ENCODE data around the gene MAN2B1. TPM values are rescaled to one million over a fixed set of nuclear protein-coding genes. Genes with fewer than 3 reads are reported as not detected.
"Not testable (repeated sequence)": the region's sequence is repeated elsewhere in the genome, so short reads cannot be mapped to it uniquely, and the experiment has no call there.

The MAN2B1 gene
- polyA plus RNA-seq, 4 donors: 23.6 to 35.9 (median 33.6) TPM

DNA sequence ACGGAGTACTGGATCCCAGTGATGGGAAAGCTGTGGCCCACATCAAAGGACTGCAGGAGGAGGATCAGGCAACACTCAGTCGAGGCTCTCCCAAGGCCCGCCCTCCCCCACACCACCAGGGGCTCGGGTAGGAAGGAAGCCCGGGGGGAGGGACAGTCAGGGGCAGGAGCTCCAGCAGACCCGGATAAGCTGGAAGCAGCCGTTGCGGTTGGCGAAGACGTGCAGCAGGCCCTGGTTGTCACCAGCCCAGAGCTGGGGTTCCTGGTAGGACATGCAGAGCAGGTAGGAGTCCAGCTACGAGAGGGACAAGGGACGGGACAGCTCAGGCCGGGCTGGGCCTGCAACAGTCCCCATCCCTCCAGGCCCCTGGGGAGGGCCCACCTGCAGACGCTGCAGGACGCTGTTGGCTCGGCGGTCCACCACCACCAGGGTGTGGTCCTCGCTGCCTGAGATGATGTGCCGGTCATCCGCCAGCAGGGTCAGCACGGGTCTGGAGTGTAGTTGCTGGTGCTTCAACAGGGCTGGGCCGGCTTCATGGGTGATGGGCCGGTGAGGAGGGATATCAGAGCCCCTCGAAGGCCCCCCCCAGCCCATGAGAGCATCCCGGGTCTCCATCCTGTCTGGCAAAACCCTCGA, 23.2 kb upstream of the MAN2B1 start:
- DNase-seq (ENCODE audit: low read depth in 4 of 4, low spot score in 2 of 4): no peak

DNA sequence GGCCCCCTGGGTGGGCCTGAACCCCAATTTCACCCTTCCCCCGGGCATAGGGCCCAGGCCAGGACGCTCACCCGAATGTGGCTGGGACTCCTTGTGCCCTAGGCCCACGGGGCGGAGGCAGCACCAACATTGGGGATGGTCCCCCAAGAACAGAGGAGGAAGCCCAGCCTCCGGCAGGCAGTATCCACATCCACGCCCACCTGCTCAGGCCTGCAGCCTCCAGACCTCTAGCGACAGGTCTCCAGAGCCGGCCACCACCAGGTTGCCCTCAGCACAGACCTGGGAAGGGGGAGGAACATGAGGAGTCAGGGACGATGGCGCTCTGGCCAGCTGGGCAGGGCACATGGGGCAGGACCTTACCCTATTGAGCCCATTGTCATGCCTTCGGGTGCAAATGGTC, 22.5 kb upstream of the MAN2B1 start:
- DNase-seq (ENCODE audit: low read depth in 4 of 4, low spot score in 2 of 4): no peak

DNA sequence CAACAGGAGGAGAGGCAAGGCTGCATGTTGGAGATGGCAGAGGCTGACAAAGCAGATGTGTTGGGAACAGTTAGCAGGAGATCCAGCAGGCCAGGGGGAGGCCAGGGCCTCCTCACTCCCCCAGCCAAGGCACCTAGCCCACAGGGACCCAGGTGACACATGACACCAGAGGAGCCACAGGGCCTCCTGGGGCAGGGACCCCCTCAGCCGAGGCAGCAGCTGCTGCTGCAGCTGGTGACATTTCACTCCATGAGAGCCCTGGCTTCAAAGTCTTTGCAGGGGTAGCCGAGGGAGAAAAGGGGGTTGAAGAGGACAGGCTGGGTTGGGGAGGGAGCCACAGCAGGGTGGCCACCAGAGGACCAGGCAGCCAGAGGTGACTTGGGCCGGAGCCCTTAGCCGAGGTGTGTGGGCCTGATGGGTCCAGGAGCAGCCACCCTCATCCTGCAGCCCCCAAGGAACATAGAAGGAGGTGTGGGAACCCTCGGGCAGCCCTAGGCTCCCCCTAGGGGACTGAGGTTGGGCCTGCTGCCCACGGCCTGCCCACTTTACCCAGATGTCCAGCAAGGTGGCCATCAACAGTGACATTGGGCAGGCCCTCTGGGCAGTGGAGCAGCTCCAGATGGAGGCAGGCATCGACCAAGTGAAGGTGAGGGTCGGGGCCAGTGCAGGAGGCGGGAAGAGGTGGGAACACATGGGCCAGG, 21.1 kb upstream of the MAN2B1 start, which contains the start of gene GNG14:
Gene GNG14 (plus strand): TSS at position 503 of the 701 bp plus-strand sequence. CDS start 51 bp downstream, at position 554.
- no peak for DNase-seq (ENCODE audit: low read depth in 4 of 4, low spot score in 2 of 4)

GRCh38 chr19:12685831-12686230, 19.3 kb upstream of the MAN2B1 start:
- DNase-seq (ENCODE audit: low read depth in 4 of 4, low spot score in 2 of 4): no peak

DNA sequence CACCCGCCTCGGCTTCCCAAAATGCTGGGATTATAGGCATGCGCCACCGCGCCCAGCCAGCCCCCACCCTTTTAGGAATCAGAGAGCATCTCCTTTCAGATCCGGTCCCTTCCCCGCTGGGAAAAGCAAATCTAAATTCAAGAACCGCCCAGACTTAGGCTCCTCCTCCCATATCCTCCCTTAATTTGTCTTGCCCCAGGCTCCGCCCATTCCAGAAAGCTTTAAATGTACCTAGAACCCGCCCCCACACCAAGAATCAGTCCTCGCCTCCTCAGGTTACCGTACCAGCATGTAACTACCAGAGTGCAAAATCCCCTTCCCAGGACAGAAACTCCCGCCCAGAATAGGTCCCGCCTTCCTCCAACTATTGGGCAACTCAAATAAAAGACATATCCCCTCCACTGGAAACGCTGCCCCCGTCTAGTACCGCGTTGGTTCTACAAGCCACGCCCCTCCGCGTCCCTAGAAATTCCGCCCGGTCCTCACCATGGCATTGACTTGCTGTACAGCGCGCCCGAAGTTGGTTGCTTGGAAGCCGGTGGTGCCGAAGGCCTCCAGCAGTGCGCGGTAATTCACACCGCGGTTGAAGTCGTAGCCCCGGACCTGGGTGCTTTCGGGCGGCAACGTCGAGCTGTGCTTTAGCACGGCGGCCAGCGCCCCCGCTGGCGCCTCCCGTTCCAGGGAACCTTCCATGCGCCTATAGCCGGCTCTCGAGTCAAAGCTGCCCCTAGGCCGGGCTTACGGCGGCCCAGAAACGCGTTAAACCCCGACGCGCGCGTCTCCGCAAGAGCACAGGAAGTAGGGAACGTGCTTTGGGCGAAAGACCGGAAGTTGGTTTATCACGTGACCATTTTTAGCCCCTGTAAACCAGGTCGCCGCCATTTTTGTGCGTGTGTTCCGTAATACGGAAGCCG, 14.8 kb upstream of the MAN2B1 start, which contains the start of gene DHPS:
Gene DHPS (minus strand): TSS at position 807 of the 914 bp plus-strand sequence. CDS start 114 bp downstream, at position 693.
- DNase-seq (ENCODE audit: low read depth in 4 of 4, low spot score in 2 of 4): peak; percentile 88 to 96 (median 93)

GRCh38 chr19:12680034-12680433, 13.5 kb upstream of the MAN2B1 start:
- no peak for DNase-seq (ENCODE audit: low read depth in 4 of 4, low spot score in 2 of 4)

DNA sequence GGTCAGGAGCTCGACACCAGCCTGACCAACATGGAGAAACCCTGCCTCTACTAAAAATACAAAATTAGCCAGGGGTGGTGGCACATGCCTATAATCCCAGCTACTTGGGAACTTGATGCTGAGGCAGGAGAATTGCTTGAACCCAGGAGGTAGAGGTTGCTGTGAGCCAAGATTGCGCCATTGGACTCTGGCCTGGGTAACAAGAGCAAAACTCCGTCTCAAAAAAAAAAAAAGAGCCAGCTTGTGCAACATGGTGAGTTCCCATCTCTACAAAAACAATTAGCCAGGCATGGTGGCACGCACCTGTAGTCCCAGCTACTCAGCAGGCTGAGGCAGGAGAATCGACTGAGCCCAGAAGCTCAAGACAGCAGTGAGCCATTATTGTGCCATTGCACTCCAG, 11.5 kb upstream of the MAN2B1 start:
- not testable (repeated sequence) for DNase-seq (ENCODE audit: low read depth in 4 of 4, low spot score in 2 of 4)

DNA sequence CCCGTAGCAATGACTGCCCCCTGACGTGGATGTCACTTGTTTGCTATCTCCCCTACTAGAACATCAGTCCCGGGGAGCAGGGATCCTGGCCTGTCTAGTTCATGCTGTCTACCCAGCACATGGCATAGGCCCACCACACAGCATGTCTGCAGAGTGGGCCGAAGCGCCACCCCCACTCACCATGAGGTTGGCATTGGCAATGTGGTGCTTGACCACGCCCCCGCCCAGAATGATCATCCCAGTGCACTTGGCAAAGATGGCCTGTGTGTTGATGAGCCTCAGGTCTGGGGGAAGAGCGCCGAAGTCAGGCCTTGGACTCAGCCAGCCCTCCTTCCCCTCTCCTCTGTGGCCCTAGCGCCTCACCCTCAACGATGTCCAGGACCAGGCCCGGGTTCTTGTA, 10.4 kb upstream of the MAN2B1 start:
- no peak for DNase-seq (ENCODE audit: low read depth in 4 of 4, low spot score in 2 of 4)

DNA sequence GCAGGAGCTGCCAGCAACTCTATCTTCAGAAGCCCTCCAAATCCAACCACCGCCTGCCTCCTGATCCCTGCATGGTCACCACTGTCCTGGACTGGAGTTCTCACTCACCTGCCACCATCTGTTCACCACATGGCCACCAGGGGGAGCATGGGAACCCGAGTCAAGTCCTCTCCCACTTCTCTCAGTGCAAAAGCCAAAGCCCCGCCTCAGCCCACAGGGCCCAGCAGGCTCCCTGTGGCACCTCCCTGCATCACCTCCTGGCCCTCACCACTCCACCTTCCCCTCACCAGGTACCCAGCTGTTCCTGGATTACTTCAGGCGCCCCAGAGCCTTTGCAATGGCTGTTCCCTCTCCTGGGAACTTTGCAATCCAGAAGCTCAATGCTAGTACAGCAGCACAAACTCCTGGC, 9.8 kb upstream of the MAN2B1 start:
- DNase-seq (ENCODE audit: low read depth in 4 of 4, low spot score in 2 of 4): peak in 1 of 4 donors; percentile 73

DNA sequence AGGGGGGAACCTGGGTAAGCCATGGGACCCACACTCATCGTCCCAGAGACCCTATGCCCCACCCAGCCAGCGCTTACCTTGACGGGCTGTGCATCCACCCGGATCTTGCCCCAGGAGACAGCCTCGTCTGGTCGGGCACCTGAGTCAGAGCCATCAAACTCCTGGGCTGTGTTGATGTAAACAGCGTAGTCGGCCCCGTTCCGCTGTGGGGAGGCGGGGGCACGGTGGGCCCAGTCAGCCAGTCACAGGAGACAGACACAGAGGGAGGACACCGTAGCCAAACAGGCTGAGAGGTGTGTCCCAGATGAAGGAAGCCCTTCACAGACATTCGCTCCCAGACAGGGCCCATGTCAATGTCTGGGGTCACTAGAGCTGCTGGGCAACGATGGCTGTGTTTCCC, 9.4 kb upstream of the MAN2B1 start:
- DNase-seq (ENCODE audit: low read depth in 4 of 4, low spot score in 2 of 4): no peak

DNA sequence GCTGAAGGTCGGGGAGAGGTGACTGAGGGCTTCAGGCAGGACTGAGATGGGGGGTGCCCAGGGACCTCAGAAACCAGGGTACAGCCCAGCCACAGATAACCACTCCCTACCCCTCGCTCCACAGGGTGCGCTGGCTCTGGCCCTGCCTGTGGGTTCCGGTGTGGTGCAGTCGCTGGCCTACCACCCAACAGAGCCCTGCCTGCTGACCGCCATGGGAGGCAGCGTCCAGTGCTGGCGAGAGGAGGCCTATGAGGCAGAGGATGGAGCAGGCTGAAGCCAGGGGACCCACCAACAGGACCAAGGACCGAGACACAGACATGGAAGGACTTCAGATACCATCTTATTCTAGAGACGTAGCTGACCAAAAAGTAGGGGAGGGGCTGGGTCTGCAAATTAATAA, 8.9 kb upstream of the MAN2B1 start:
- DNase-seq (ENCODE audit: low read depth in 4 of 4, low spot score in 2 of 4): no peak

DNA sequence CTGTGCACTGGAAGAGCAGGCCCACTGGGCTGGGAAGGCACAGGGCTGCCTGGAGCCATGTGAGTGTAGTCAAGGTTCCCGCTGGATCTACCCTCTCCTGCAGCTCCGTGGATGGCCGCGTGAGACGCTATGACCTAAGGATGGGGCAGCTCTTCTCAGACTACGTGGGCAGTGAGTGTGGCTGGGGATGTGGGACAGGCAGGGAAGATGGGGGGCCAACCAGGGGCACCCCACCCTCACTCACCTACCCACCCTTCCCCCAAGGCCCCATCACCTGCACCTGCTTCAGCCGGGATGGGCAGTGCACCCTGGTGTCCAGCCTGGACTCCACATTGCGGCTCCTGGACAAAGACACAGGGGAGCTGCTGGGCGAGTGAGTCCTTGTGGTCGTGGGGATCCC, 6.2 kb upstream of the MAN2B1 start:
- no peak for DNase-seq (ENCODE audit: low read depth in 4 of 4, low spot score in 2 of 4)

DNA sequence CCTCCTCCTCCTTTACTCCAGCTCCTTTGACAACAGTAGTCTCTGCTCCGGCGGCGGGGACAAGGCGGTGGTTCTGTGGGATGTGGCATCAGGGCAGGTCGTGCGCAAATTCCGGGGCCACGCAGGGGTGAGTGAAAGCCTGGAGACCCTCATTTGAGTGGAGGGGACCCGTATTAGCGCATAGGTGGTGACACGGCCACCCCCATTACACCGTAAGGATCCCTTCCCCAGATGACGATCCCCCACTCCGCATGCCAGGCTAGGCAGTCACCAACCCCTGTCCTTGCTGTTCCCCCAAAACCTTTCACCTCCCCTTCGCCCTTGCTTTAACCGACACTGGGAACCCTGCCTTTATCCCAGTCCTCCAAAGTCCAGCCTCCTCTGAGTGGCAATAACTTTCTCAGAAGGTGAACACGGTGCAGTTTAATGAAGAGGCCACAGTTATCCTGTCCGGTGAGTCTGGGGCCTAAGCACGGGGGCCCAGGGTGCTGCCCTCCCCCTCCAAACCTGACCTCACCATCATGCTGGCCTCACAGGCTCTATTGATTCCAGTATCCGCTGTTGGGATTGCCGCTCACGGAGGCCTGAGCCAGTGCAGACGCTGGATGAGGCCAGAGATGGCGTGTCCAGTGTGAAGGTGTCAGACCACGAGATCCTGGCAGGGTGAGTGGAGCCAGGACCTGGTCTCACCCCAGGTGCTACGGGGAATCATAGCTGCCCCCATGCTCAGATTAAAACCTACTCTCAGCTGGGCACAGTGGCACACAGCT, 3.8 kb upstream of the MAN2B1 start:
- DNase-seq (ENCODE audit: low read depth in 4 of 4, low spot score in 2 of 4): no peak

- DNase-seq (ENCODE audit: low read depth in 4 of 4, low spot score in 2 of 4): peak; percentile 74 to 98 (median 80)
These were observed 3.0 kb upstream of the MAN2B1 start for GRCh38 chr19:12669270-12670158.

DNA sequence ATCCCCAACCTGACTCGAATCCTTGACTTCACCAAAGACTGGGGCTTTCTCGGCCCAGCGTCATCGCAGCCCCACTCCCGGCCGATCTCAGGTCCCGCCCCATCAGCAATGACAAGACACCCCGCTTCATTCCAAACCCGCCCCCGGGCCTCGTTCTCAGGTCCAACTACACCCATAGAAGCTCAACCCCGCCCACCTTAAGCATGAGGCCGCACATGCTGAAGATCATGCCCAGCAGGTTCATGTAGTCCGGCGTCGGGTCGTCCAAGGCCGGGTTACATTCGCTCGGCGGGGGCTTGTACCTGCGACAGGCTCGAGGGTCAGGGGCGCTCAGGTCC, 2.4 kb upstream of the MAN2B1 start:
- DNase-seq (ENCODE audit: low read depth in 4 of 4, low spot score in 2 of 4): no peak

DNA sequence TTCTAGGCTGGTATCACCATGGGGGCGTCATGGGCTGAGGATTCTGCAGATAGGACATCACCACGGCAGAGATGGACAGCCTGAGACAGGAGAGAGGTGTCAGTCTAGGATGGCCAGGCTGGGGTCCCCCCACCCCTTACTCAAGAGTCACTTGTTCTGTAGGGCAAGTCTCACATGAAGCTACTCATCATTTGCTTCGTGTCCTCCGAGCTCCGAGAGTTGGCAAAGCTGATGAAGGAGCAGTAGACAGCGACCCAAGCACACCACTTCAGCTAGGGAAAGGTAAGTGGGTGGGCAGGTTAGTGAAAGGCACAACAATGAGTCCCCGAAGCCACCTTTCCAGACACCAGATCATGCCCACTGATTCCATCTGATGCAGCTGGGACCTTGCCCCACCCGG, 1.8 kb upstream of the MAN2B1 start:
- no peak for DNase-seq (ENCODE audit: low read depth in 4 of 4, low spot score in 2 of 4)

DNA sequence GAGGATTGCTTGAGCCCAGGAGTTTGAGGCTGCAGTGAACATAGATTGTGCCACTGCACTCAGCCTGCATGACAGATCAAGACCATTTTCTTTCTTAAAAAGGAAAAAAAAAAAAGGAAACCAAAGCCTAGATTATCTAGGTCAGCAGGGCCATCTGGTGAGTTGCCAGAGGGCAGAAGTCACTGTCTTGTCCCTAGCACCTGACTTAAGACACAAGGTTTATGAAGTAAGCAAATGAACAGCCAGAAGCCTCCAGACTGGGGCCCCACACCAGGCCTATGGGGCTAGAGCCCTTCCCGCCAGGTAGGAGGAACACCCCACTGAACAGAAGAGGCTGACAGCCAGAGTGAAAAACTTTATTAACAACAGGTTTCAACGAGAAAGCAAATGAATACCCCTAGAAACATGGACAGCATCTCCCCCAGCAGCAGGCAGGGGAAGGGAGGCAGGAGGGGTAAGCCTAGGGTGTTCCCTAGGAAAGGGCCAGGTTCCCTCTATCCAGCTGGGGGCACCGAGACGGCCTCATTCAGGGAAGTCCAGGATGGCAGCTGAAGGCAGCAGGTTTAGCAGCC, 1.3 kb upstream of the MAN2B1 start:
- DNase-seq (ENCODE audit: low read depth in 4 of 4, low spot score in 2 of 4): no peak

- DNase-seq (ENCODE audit: low read depth in 4 of 4, low spot score in 2 of 4): no peak
These were observed 774 bp downstream of the MAN2B1 start for GRCh38 chr19:12665671-12666264.

- no peak for DNase-seq (ENCODE audit: low read depth in 4 of 4, low spot score in 2 of 4)
These were observed 1.3 kb downstream of the MAN2B1 start for GRCh38 chr19:12665281-12665573.
